ENCODE data around the gene FLYWCH2.
A peak's percentile ranks its signal among the peaks of the same experiment; 100 is the strongest.

The FLYWCH2 gene

GRCh38 chr16:2853531-2854073 lies 29.4 kb upstream of the FLYWCH2 start:
- no peak for DNase-seq (ENCODE audit: low read depth in 3 of 3)

GRCh38 chr16:2854700-2855309 lies 28.2 kb upstream of the FLYWCH2 start:
- no peak for DNase-seq (ENCODE audit: low read depth in 3 of 3)

- no peak for DNase-seq (ENCODE audit: low read depth in 3 of 3)
Measured at GRCh38 chr16:2855536-2855935, 27.5 kb upstream of the FLYWCH2 start.

GRCh38 chr16:2856061-2856670 lies 26.8 kb upstream of the FLYWCH2 start:
- DNase-seq (ENCODE audit: low read depth in 3 of 3) = no peak

- no peak for DNase-seq (ENCODE audit: low read depth in 3 of 3)
Measured at GRCh38 chr16:2856686-2857450, 26.1 kb upstream of the FLYWCH2 start.

- DNase-seq (ENCODE audit: low read depth in 3 of 3) = no peak
Measured at GRCh38 chr16:2857451-2858244, 25.4 kb upstream of the FLYWCH2 start, which contains the start of gene PRSS22. Gene PRSS22 (minus strand): TSS chr16:2858170. CDS start chr16:2858104, 66 bp downstream.

GRCh38 chr16:2858245-2859025 lies 24.6 kb upstream of the FLYWCH2 start:
- DNase-seq (ENCODE audit: low read depth in 3 of 3) = no peak

- DNase-seq (ENCODE audit: low read depth in 3 of 3) = no peak
Measured at GRCh38 chr16:2859686-2860265, 23.2 kb upstream of the FLYWCH2 start.

GRCh38 chr16:2860826-2861567 lies 22.0 kb upstream of the FLYWCH2 start:
- DNase-seq (ENCODE audit: low read depth in 3 of 3) = no peak

GRCh38 chr16:2865651-2866050 lies 17.4 kb upstream of the FLYWCH2 start:
- DNase-seq (ENCODE audit: low read depth in 3 of 3) = no peak

- no peak for DNase-seq (ENCODE audit: low read depth in 3 of 3)
Measured at GRCh38 chr16:2866431-2866830, 16.6 kb upstream of the FLYWCH2 start.

GRCh38 chr16:2867661-2867986 lies 15.4 kb upstream of the FLYWCH2 start:
- DNase-seq (ENCODE audit: low read depth in 3 of 3) = no peak

- peak; percentile 82 to 94 (median 84) for DNase-seq (ENCODE audit: low read depth in 3 of 3)
Measured at GRCh38 chr16:2867987-2868789, 14.8 kb upstream of the FLYWCH2 start.

- no peak for DNase-seq (ENCODE audit: low read depth in 3 of 3)
Measured at GRCh38 chr16:2871926-2872325, 11.1 kb upstream of the FLYWCH2 start.

GRCh38 chr16:2874032-2874911 lies 8.7 kb upstream of the FLYWCH2 start:
- DNase-seq (ENCODE audit: low read depth in 3 of 3) = no peak

GRCh38 chr16:2874912-2875362 lies 8.1 kb upstream of the FLYWCH2 start:
- peak; percentile 28 to 45 (median 44) for DNase-seq (ENCODE audit: low read depth in 3 of 3)

- no peak for DNase-seq (ENCODE audit: low read depth in 3 of 3)
Measured at GRCh38 chr16:2879854-2880508, 3.0 kb upstream of the FLYWCH2 start.
